GM12873 (cell line): ENCODE data around the gene FAM107B.

Experiments used
- CTCF ChIP-seq: IDR thresholded peaks from 2 replicates; pipeline ENCODE4 v1.5.1; 2012; ENCODE audit warnings: low read depth, mild to moderate bottlenecking, moderate library complexity, low read length, control low read depth; ENCODE audit not compliant: insufficient read depth; ENCODE audit errors: missing control alignments

The FAM107B gene

GRCh38 chr10:14742815-14743214 is 31.9 kb downstream of the FAM107B start:
- no peak for TF ChIP-seq CTCF

GRCh38 chr10:14742382-14742781 is 32.3 kb downstream of the FAM107B start:
- no peak for TF ChIP-seq CTCF

DNA sequence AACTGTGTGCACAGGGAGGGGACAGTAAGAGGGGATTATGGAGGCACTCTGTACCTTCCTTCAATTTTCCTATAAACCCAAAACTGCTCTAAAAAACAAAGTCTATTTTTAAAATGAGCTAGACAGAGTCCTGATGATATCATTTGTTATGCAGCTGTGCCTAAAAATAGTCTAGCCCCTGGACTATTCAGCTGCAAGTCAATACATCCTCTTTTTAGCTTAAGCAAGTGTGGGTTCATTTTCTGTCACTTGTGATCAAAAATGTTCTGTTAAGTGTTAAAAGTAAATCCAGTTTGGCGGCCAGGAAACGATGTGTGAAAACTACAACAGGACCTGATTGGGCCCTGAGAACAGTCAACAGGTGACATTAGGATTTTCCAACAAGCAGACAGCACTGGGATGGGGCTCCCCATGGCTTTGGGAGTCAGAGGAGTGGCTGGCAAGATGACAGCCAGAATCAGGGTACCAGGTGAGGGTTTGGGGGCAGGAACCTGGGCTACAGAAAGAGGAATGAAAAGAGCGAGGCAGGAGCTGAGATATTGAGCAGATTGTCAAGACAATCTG is 33.9 kb downstream of the FAM107B start:
- TF ChIP-seq CTCF = no peak

DNA sequence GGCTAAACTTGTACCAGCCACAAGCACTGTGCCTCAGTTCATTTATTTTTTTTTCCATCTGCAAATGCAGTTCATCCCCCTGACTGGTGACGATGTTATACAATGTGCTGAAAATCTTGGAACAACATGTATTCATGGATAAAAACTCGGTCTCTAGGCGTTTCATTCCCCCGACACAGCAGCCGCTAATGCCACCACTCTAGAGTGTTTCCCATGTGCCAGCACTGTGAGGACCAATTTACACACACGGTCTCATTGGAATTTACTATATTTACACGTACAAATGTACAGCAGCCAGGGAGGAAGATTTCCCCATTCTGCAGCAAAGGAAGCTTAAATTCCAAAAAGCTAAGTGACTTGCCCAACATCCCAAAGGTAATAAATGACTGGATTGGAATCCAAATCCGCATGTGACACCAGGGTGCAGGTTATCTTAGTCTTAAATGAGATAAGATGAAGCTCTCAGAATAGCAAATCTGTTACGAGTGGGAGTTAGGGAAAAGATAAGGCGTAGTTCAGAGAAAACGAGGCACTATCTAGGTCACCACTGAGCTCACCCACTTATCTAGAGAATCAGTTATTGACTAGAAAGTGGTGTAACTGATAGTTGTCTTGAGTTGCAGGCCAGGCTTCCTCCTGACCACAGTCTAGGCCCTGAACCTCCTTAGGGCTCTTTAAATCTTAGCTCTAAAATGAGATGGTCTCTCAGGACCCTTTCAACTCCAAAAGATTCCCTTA is 36.7 kb downstream of the FAM107B start:
- TF ChIP-seq CTCF = no peak

- TF ChIP-seq CTCF = no peak
Measured at GRCh38 chr10:14736600-14737081, 38.1 kb downstream of the FAM107B start.

GRCh38 chr10:14736043-14736442 is 38.7 kb downstream of the FAM107B start:
- TF ChIP-seq CTCF = no peak

GRCh38 chr10:14731875-14732512 is 42.7 kb downstream of the FAM107B start:
- TF ChIP-seq CTCF = no peak
